Keratinocyte (primary cell): Measurements from ENCODE around the gene DNAI2. TPM values are rescaled to one million over a fixed set of nuclear protein-coding genes. Genes with fewer than 3 reads are reported as not detected.
A peak's percentile ranks its signal among the peaks of the same experiment; 100 is the strongest.

Source experiments
- DNase-seq: peaks from one replicate; pipeline ENCODE4 v3.0.0-alpha.2; 2011; ENCODE audit warnings: low read depth, missing footprints, low spot score
- FAIRE-seq: peaks from 2 replicates; lab custom pipeline; 2011; peaks lifted over from hg19 to GRCh38; lab: Jason Lieb, UNC
- H2AFZ ChIP-seq: 2 replicates; pipeline ENCODE4 v1.6.0; 2012; ENCODE audit warnings: low read length, control low read depth, inconsistent platforms; ENCODE audit not compliant: control insufficient read depth
- H3K27ac ChIP-seq: 2 replicates; pipeline ENCODE4 v1.5.1; 2011; ENCODE audit warnings: low read length; ENCODE audit not compliant: control insufficient read depth, insufficient read depth
- H3K27me3 ChIP-seq: 3 replicates; pipeline ENCODE4 v1.6.0; 2011; ENCODE audit warnings: low read length; ENCODE audit not compliant: control insufficient read depth, insufficient read depth; ENCODE audit errors: extremely low read depth
- H3K36me3 ChIP-seq, 2 experiments: 2 replicates in 1 of 2; 3 replicates in 1 of 2; pipeline ENCODE4 v1.5.1; 2011; ENCODE audit warnings: low read length in 2 of 2, mild to moderate bottlenecking in 1 of 2; ENCODE audit not compliant: control insufficient read depth in 2 of 2, insufficient read depth in 2 of 2; ENCODE audit errors: extremely low read depth in 1 of 2
- H3K4me1 ChIP-seq: 3 replicates; pipeline ENCODE4 v1.5.1; 2011; ENCODE audit warnings: low read length; ENCODE audit not compliant: control insufficient read depth, insufficient read depth; ENCODE audit errors: extremely low read depth
- H3K4me2 ChIP-seq: 3 replicates; pipeline ENCODE4 v1.6.0; 2011; ENCODE audit warnings: low read depth, low read length; ENCODE audit not compliant: control insufficient read depth, insufficient read depth; ENCODE audit errors: extremely low read depth
- H3K4me3 ChIP-seq, 3 experiments: fragments of 200-600 bp in 1 of 3; sonication (generic) in 1 of 3; 2 replicates in 2 of 3; 3 replicates in 1 of 3; pipeline ENCODE4 v1.5.1; 2011 to 2016; ENCODE audit warnings: low read length in 3 of 3, mild to moderate bottlenecking in 3 of 3, control low read depth in 2 of 3, inconsistent platforms in 1 of 3, low read depth in 1 of 3, mixed read lengths in 1 of 3, mixed run types in 1 of 3, moderate library complexity in 1 of 3; ENCODE audit not compliant: control insufficient read depth in 2 of 3, insufficient read depth in 2 of 3; ENCODE audit errors: extremely low read depth in 1 of 3
- H3K79me2 ChIP-seq: 2 replicates; pipeline ENCODE4 v1.6.0; 2012; ENCODE audit warnings: low read length; ENCODE audit not compliant: control insufficient read depth, insufficient read depth
- H3K9ac ChIP-seq: 3 replicates; pipeline ENCODE4 v1.6.0; 2011; ENCODE audit warnings: low read length; ENCODE audit not compliant: control insufficient read depth, insufficient read depth; ENCODE audit errors: extremely low read depth
- H3K9me1 ChIP-seq: 3 replicates; pipeline ENCODE4 v1.6.0; 2011; ENCODE audit warnings: low read length; ENCODE audit not compliant: control insufficient read depth, insufficient read depth; ENCODE audit errors: extremely low read depth
- H3K9me3 ChIP-seq: 2 replicates; pipeline ENCODE4 v1.5.1; 2012; ENCODE audit warnings: low read depth, low read length; ENCODE audit not compliant: control insufficient read depth
- H4K20me1 ChIP-seq: 3 replicates; pipeline ENCODE4 v1.6.0; 2011; ENCODE audit warnings: low read length; ENCODE audit not compliant: control insufficient read depth, insufficient read depth; ENCODE audit errors: extremely low read depth
- CTCF ChIP-seq, 3 experiments: IDR thresholded peaks in 1 of 3; conservative IDR thresholded peaks in 1 of 3; optimal IDR thresholded peaks in 1 of 3; 2 replicates in 2 of 3; 3 replicates in 1 of 3; pipeline versions ENCODE3 to v1.5.1; 2011; ENCODE audit warnings: low read length in 3 of 3, mild to moderate bottlenecking in 3 of 3, moderate library complexity in 2 of 3, control low read depth in 1 of 3, inconsistent platforms in 1 of 3; ENCODE audit not compliant: insufficient read depth in 2 of 3; ENCODE audit errors: extremely low read depth in 1 of 3
- EZH2 ChIP-seq: IDR thresholded peaks from one replicate; pipeline ENCODE4 v1.6.1; 2012; ENCODE audit warnings: inconsistent platforms, mild to moderate bottlenecking, low read length, moderate library complexity
- dilution Hi-C: fragments of 300-500 bp; cut with MboI; formaldehyde crosslinking; loops from one replicate; pipeline ENCODE4 v1.7.0; 2020; ENCODE audit warnings: low sequenced_read_pairs; ENCODE audit not compliant: extremely low pct_ligation_motif_present
- polyA plus RNA-seq, 5 experiments: library from polyadenylated mRNA; depleted of rRNA in 3 of 5; stranded (reverse) in 3 of 5; stranded (forward) in 1 of 5; unstranded in 1 of 5; fragments of >200 nt; gene quantifications; 1 replicate in 1 of 5; 2 replicates in 3 of 5; 3 replicates in 1 of 5; pipeline versions ENCODE4 v1.2.1 to v1.2.3, GENCODE V29; 2011 to 2012; ENCODE audit warnings: missing spikeins in 2 of 5, low read depth in 1 of 5, low replicate concordance in 1 of 5

Gene DNAI2
- polyA plus RNA-seq, 1 donor (not counting 4 experiments of a cell fraction or from before 2014, with no cell fraction given), result not detected

GRCh38 chr17:74353446-74354060, 79.5 kb downstream of the DNAI2 start:
- no peak overlapping the region for H3K27ac ChIP-seq
- H3K9me3 ChIP-seq, result no peaks in the 10 kb centered on the region
- no peaks in the 10 kb centered on the region for H3K4me1 ChIP-seq
- H3K4me2 ChIP-seq, result no peak overlapping the region
- H3K27me3 ChIP-seq, result peaks cover 75% of the 10 kb centered on the region
- TF ChIP-seq EZH2 (no peak), CTCF (optimal IDR thresholded peaks at IDR 0.05 in 1 of 3, IDR thresholded peaks at IDR 0.05 in 1 of 3, conservative IDR thresholded peaks at IDR 0.05 in 1 of 3; ENCODE audit: extremely low read depth in 1 of 3, insufficient read depth in 2 of 3, low read length in 3 of 3) (no peak)
- H4K20me1 ChIP-seq, result no peaks in the 10 kb centered on the region
- H3K79me2 ChIP-seq, result no peaks in the 10 kb centered on the region
- FAIRE-seq (no peak), DNase-seq (no peak)
- H3K4me3 ChIP-seq, result no peak overlapping the region
- H2AFZ ChIP-seq, result no peak overlapping the region
- H3K9ac ChIP-seq, result no peak overlapping the region
- H3K36me3 ChIP-seq, result no peaks in the 10 kb centered on the region
- H3K9me1 ChIP-seq, result no peaks in the 10 kb centered on the region
- dilution Hi-C loops, result no loop called here

GRCh38 chr17:74354123-74354522, 80.1 kb downstream of the DNAI2 start:
- dilution Hi-C loops, result no loop called here
- no peaks in the 10 kb centered on the region for H4K20me1 ChIP-seq
- no peak overlapping the region for H3K4me3 ChIP-seq
- H3K27ac ChIP-seq, result no peak overlapping the region
- H3K27me3 ChIP-seq, result peaks cover 75% of the 10 kb centered on the region
- H2AFZ ChIP-seq, result no peak overlapping the region
- TF ChIP-seq EZH2 (no peak), CTCF (optimal IDR thresholded peaks at IDR 0.05 in 1 of 3, IDR thresholded peaks at IDR 0.05 in 1 of 3, conservative IDR thresholded peaks at IDR 0.05 in 1 of 3; ENCODE audit: extremely low read depth in 1 of 3, insufficient read depth in 2 of 3, low read length in 3 of 3) (peak in 1 of 3 experiments; percentile 40)
- no peak overlapping the region for H3K9ac ChIP-seq
- no peak for DNase-seq
- H3K4me1 ChIP-seq, result no peaks in the 10 kb centered on the region
- no peak for FAIRE-seq
- no peaks in the 10 kb centered on the region for H3K9me3 ChIP-seq
- no peaks in the 10 kb centered on the region for H3K9me1 ChIP-seq
- H3K79me2 ChIP-seq, result no peaks in the 10 kb centered on the region
- H3K36me3 ChIP-seq, result no peaks in the 10 kb centered on the region
- no peak overlapping the region for H3K4me2 ChIP-seq
